Subcutaneous adipose tissue (tissue), 4 donors: ENCODE data around the gene SPEM2. TPM values are rescaled to one million over a fixed set of nuclear protein-coding genes. Genes with fewer than 3 reads are reported as not detected.

Experiments used
- total RNA-seq, 4 donors: library from RNA; depleted of rRNA; stranded (reverse); fragments of >200 nt; gene quantifications; one replicate each; pipeline ENCODE4 v1.1.0, GENCODE V29; 2016
- TF ChIP-seq, protein P1 (sequence below): fragments of 450-650 bp; IDR thresholded peaks from one replicate; pipeline ENCODE4 v1.5.1; 2016; ENCODE audit warnings: low read depth, mild to moderate bottlenecking, control low read depth, antibody characterized with exemption, moderate library complexity

The SPEM2 gene
- total RNA-seq, 4 donors from 2014 or later: not detected

DNA sequence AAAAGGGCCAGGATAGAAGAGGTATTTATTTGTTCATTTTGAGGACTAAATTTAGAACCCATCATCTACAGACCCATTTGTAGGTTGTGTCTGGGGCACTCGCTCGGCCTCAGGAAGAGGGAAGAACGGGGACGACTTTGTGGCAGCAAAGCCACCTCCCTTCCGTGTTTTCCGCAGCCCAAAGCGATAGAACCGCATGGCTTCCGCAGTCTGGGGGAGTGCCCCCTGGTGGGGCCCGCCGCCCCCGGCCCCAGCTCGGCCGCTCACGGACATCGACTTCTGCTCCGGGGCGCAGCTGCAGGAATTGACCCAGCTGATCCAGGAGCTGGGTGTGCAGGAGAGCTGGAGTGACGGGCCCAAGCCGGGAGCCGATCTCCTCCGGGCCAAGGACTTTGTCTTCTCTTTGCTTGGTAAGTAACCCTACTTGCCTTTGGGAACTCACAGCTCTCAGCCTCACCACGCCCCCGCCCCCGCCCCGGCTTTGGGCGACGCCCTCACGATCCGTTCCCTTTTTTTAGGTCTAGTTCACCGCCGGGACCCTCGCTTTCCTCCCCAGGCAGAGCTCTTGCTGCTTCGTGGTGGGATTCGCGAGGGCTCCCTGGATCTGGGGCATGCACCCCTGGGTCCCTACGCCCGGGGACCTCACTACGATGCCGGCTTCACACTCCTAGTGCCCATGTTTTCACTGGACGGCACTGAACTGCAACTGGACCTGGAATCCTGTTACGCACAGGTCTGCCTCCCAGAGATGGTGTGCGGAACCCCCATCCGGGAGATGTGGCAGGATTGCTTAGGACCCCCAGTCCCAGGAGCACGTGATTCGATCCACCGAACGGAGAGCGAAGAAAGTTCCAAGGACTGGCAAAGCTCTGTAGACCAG lies 10.5 kb downstream of the SPEM2 start:
- TF ChIP-seq, protein P1, sequence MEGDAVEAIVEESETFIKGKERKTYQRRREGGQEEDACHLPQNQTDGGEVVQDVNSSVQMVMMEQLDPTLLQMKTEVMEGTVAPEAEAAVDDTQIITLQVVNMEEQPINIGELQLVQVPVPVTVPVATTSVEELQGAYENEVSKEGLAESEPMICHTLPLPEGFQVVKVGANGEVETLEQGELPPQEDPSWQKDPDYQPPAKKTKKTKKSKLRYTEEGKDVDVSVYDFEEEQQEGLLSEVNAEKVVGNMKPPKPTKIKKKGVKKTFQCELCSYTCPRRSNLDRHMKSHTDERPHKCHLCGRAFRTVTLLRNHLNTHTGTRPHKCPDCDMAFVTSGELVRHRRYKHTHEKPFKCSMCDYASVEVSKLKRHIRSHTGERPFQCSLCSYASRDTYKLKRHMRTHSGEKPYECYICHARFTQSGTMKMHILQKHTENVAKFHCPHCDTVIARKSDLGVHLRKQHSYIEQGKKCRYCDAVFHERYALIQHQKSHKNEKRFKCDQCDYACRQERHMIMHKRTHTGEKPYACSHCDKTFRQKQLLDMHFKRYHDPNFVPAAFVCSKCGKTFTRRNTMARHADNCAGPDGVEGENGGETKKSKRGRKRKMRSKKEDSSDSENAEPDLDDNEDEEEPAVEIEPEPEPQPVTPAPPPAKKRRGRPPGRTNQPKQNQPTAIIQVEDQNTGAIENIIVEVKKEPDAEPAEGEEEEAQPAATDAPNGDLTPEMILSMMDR: no peak

DNA sequence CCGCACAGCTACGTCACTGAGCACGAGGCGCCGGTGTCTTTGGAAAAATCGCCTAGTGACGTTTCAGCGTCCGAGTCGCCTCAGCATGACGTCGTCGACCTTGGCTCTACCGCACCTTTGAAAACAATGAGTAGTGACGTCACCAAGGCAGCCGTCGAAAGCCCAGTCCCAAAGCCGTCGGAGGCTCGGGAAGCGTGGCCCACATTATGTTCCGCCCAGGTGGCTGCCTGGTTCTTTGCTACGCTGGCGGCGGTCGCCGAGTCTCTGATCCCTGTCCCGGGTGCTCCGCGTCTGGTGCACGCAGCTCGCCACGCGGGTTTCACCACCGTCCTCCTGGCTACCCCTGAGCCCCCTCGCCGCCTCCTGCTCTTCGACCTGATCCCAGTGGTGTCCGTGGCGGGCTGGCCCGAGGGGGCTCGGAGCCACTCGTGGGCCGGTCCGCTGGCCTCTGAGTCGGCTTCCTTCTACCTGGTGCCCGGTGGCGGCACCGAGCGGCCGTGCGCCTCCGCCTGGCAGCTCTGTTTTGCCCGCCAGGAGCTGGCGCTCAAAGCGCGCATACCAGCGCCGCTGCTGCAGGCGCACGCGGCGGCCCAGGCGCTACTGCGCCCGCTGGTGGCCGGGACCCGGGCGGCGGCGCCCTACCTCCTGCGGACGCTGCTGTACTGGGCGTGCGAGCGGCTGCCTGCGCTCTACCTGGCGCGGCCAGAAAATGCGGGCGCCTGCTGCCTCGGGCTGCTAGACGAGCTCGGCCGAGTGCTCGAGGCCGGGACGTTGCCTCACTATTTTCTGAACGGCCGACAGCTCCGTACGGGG lies 11.3 kb downstream of the SPEM2 start:
- TF ChIP-seq, protein P1: no peak

DNA sequence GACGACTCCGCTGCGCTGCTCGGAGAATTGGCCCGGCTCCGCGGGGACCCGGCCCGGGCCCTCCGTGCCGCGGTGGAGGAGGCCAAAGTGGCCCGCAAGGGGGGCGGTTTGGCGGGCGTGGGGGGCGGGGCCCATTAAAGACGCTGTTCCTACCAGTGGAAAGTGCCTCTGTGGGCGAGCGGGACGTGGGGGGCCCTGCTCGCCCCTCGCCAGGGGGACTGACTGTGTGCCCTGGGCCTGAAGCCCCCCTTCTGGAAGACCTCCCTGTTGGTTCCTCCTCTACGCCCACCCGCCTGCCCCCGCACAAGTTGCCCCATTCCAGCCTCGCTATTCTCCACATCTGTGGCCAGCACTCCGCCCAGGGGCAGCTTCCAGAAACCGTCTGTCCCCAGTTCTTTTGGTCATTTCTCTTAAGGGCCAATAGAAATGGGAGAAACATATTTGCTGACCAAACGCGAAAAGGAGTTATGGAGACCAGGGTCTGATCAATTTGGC lies 12.0 kb downstream of the SPEM2 start:
- TF ChIP-seq, protein P1: no peak

DNA sequence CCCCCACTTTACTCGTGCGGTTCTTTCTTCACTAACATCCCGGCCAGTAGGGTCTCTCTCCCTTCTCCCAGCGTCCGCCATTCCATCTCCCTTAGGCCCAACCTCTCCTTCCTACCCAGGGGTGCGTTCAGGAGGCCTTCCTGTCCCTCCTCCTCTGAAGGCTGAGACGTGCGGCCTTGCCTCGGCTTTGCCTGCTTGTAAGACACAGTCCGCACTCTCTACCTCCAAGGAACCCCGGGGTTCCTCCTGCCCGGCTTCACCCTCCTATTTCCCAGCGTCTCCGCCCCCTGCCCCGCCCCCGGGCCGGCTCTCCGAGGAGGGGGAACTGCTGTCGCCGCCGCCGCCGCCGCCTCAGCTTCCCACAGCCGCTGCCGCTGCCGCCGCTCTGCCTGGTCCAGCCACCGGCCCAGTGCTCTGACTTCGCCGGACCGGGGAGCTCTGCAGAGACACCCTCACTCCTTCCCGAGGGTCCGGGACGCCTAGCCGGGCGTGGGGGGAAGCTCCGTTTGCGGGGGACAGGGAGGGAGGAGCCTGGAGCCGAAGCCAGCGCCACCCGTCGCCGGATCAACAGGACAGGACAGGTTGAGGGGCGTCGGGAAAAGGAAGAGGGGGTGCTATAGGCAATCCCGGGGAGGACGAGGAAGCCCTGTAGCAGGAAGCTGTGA lies 12.7 kb downstream of the SPEM2 start:
- TF ChIP-seq, protein P1: no peak

- TF ChIP-seq, protein P1: no peak
Observed at GRCh38 chr17:7438656-7439460, 13.4 kb downstream of the SPEM2 start.

DNA sequence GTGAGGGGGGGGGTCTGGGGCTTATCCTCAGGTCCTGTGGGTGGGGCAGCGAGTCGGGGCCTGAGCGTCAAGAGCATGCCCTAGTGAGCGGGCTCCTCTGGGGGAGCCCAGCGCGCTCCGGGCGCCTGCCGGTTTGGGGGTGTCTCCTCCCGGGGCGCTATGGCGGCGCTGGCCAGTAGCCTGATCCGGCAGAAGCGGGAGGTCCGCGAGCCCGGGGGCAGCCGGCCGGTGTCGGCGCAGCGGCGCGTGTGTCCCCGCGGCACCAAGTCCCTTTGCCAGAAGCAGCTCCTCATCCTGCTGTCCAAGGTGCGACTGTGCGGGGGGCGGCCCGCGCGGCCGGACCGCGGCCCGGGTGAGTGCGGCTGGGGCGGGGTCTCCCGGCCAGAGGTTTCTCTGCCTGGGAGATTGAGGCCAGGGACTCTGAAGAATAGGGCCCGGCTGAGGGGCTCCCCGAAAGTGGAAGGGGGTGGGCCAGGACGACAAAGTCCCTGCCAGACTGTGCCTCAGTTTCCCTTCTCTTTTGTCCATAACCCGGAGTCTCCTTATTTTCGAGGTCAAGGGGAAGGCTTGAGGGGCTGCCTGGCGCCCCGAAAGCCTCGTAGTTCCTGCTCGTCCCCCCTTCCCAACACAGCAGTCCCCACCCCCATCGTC lies 14.2 kb downstream of the SPEM2 start, which contains the start of gene FGF11:
Gene FGF11, plus strand, starts transcription at position 51 of the 651 bp plus-strand sequence. Its CDS starts 109 bp downstream, at position 160.
- TF ChIP-seq, protein P1: no peak
